ENCODE measurements around the gene TNKS2.
A peak's percentile ranks its signal among the peaks of the same experiment; 100 is the strongest.

Gene TNKS2

DNA sequence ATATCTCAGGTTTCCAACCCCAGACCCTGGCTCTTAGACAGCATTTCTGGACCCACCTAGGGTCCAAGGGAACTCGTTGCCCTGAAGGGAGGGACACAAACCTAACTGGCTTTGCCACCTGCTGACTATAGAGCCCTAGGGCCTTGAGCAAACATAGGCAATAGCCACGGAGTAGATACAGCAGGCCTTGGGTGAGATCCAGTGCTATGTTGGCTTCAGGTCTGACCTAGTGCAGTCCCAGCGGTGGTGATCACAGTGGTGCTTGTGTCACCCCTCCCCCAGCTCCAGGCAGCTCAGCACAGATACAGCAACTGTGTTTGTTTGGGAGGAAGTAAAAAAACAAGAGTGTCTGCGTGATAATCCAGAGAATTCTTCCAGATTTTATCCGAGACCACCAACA is 9.7 kb upstream of the TNKS2 start:
- no peak overlapping the region for H3K4me3 ChIP-seq (ENCODE audit: control insufficient read depth, low read depth, low read length)
- no peak for DNase-seq (ENCODE audit: low read depth)
- TF ChIP-seq, protein P1, sequence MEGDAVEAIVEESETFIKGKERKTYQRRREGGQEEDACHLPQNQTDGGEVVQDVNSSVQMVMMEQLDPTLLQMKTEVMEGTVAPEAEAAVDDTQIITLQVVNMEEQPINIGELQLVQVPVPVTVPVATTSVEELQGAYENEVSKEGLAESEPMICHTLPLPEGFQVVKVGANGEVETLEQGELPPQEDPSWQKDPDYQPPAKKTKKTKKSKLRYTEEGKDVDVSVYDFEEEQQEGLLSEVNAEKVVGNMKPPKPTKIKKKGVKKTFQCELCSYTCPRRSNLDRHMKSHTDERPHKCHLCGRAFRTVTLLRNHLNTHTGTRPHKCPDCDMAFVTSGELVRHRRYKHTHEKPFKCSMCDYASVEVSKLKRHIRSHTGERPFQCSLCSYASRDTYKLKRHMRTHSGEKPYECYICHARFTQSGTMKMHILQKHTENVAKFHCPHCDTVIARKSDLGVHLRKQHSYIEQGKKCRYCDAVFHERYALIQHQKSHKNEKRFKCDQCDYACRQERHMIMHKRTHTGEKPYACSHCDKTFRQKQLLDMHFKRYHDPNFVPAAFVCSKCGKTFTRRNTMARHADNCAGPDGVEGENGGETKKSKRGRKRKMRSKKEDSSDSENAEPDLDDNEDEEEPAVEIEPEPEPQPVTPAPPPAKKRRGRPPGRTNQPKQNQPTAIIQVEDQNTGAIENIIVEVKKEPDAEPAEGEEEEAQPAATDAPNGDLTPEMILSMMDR (conservative IDR thresholded peaks at IDR 0.05; ENCODE audit: control insufficient read depth, insufficient read depth, low read depth, low read length), result no peak

DNA sequence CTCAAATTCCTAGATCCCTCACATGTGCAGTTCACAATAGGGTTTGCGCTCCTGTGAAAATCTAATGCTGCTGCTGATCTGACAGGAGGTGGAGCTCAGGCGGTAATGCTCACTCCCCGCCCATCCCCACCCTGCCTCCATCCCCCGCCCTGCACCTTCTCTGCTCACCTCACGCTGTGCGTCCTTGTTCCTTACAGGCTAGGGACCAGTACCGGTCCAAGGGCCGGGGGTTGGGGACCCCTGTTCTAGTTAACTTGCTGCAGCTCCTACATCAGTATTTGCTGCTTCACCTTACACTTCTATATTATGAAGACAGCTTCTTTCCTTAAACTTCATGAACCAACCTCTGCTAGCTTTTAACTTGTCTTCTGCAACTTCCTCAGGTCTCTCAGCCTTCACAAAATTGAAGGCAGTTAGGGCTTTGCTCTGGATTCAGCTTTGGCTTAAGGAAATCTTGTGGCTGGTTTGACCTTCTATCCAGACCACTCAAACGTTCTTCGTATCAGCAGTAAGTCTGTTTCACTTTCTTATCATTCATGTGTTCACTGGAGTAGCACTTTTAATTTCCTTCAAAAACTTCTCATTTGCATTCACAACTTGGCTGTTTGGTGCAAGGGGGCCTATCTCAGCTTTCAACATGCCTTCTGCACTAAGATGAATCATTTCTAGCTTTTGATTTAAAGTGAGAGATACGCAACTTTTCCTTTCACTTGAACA is 1.7 kb upstream of the TNKS2 start:
- DNase-seq (ENCODE audit: low read depth), result no peak
- TF ChIP-seq, protein P1 (conservative IDR thresholded peaks at IDR 0.05; ENCODE audit: control insufficient read depth, insufficient read depth, low read depth, low read length), result no peak
- H3K4me3 ChIP-seq (ENCODE audit: control insufficient read depth, low read depth, low read length), result peak overlapping the region; percentile 40

DNA sequence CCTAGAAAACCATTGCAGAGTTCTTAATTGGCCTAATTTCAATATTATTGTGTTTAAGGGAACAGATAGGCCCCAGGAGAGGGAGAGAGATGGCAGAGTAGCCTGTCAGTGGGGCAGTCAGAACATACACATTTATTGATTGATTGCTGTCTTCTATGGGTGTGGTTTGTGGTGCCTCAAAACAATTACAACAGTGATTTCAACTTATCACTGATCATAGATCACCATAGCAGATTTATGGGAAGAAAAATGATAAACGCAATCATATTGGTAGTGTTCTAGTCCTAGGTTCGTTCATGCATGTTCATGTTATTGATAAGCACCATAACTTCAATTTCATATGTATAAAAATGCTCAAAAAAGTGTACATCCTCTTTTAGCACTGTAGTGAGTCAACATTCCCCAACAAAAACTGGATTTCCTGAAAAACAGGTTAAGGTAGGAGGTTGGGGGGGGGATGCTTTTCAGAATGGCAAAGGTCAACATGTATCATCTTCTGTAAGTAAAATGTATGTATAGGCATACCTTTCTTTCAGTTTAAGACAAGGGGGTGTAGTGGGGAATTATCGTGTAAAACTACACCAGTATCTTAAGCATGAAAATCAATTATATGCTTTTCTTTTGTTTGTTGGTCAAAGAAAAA is 1.1 kb upstream of the TNKS2 start:
- TF ChIP-seq, protein P1 (conservative IDR thresholded peaks at IDR 0.05; ENCODE audit: control insufficient read depth, insufficient read depth, low read depth, low read length), result no peak
- no peak for DNase-seq (ENCODE audit: low read depth)
- H3K4me3 ChIP-seq (ENCODE audit: control insufficient read depth, low read depth, low read length), result peak overlapping the region; percentile 91

- H3K4me3 ChIP-seq (ENCODE audit: control insufficient read depth, low read depth, low read length), result peak overlapping the region; percentile 91
- DNase-seq (ENCODE audit: low read depth), result peak; percentile 56
- TF ChIP-seq, protein P1 (conservative IDR thresholded peaks at IDR 0.05; ENCODE audit: control insufficient read depth, insufficient read depth, low read depth, low read length), result no peak
Measured at GRCh38 chr10:91798649-91799611, 704 bp downstream of the TNKS2 start.

GRCh38 chr10:91799612-91799975 is 1.4 kb downstream of the TNKS2 start:
- peak; percentile 44 for DNase-seq (ENCODE audit: low read depth)
- TF ChIP-seq, protein P1 (conservative IDR thresholded peaks at IDR 0.05; ENCODE audit: control insufficient read depth, insufficient read depth, low read depth, low read length), result no peak
- H3K4me3 ChIP-seq (ENCODE audit: control insufficient read depth, low read depth, low read length), result peak overlapping the region; percentile 91

DNA sequence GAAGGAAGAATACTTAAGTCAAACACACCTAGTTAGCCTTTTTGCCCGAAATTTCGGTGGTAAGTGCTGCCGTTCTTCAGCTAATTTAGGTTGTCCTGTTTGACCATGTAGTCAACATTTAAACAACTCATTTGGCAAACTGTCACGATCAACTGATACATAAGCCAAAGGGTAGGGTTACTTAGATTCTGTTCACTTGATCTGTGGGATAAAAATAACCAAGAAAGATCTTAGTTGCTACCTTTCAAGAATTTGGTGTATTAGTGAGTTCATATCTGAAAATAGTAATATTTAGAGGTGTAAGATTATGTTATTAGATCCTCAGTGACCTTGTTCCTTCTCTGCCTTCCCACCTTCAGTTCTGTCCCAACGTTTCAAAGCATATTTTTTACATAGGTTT is 2.0 kb downstream of the TNKS2 start:
- DNase-seq (ENCODE audit: low read depth), result no peak
- H3K4me3 ChIP-seq (ENCODE audit: control insufficient read depth, low read depth, low read length), result no peak overlapping the region
- TF ChIP-seq, protein P1 (conservative IDR thresholded peaks at IDR 0.05; ENCODE audit: control insufficient read depth, insufficient read depth, low read depth, low read length), result no peak
